GM12878 (cell line): Measurements from ENCODE around the gene SLC27A5. TPM values are rescaled to one million over a fixed set of nuclear protein-coding genes. Genes with fewer than 3 reads are reported as not detected.

Experiments used
- ATAC-seq: fragments of 200-7000 bp; cut with Tn5 transposase; 3 replicates; pipeline ENCODE4 v1.9.1; 2020; ENCODE audit warnings: mild to moderate bottlenecking, moderate library complexity
- BruUV-seq: library from RNA; stranded (reverse); fragments of 400-500 nt; replicated peaks from 2 replicates; lab custom pipeline; 2021; lab: Mats Ljungman, UMichigan
- CTCF ChIA-PET: fragments of 300-600 bp; sonication (Branson Sonifier 250); formaldehyde crosslinking; extraction: SDS; loops from one replicate; lab custom pipeline; 2021; ENCODE audit warnings: inconsistent platforms; lab: Yijun Ruan, JAX
- POLR2A ChIA-PET: fragments of 350-600 bp; formaldehyde crosslinking; extraction: SDS; loops from one replicate; lab custom pipeline; 2021; ENCODE audit warnings: inconsistent platforms; lab: Charles Lee
- RAD21 ChIA-PET: fragments of 300-600 bp; sonication (Branson Sonifier 250); formaldehyde crosslinking; loops from one replicate; lab custom pipeline; 2023; ENCODE audit warnings: antibody characterized with exemption; ENCODE audit not compliant: unreplicated experiment; lab: Charles Lee
- SMC1A ChIA-PET: fragments of 300-600 bp; sonication (Branson Sonifier 250); formaldehyde crosslinking; loops from one replicate; lab custom pipeline; 2023; ENCODE audit not compliant: unreplicated experiment, uncharacterized antibody; lab: Charles Lee
- DNase-seq: peaks from one replicate; pipeline ENCODE4 v3.0.0-alpha.2; 2011; ENCODE audit warnings: low read depth, low spot score
- FAIRE-seq: peaks from 3 replicates; lab custom pipeline; 2011; peaks lifted over from hg19 to GRCh38; lab: Jason Lieb, UNC
- H2AFZ ChIP-seq: 2 replicates; pipeline ENCODE4 v1.6.0; 2011; ENCODE audit warnings: low read depth, low read length, control low read depth; ENCODE audit not compliant: control insufficient read depth
- H3K27ac ChIP-seq: 2 replicates; pipeline ENCODE4 v1.5.1; 2011; ENCODE audit warnings: control low read depth; ENCODE audit not compliant: control insufficient read depth, insufficient read depth
- H3K27me3 ChIP-seq, 2 experiments: replicated peaks in 1 of 2; 2 replicates each; pipeline versions ENCODE4 v1.6.0 to v1.6.1; 2011; ENCODE audit warnings: low read length in 1 of 2; ENCODE audit not compliant: control insufficient read depth in 2 of 2, insufficient read depth in 2 of 2
- H3K36me3 ChIP-seq, 2 experiments: 2 replicates each; pipeline ENCODE4 v1.5.1; 2011; ENCODE audit warnings: low read length in 1 of 2; ENCODE audit not compliant: control insufficient read depth in 2 of 2, insufficient read depth in 2 of 2
- H3K4me1 ChIP-seq: 2 replicates; pipeline ENCODE4 v1.6.1; 2011; ENCODE audit warnings: mild to moderate bottlenecking, low read length, moderate library complexity, mixed read lengths; ENCODE audit not compliant: control insufficient read depth, insufficient read depth
- H3K4me2 ChIP-seq: 2 replicates; pipeline ENCODE4 v1.6.0; 2011; ENCODE audit warnings: control low read depth; ENCODE audit not compliant: control insufficient read depth, insufficient read depth
- H3K4me3 ChIP-seq: fragments of 200-600 bp; sonication (generic); 2 replicates; pipeline ENCODE4 v1.5.1; 2016
- H3K79me2 ChIP-seq: 2 replicates; pipeline ENCODE4 v1.6.0; 2011; ENCODE audit warnings: low read length; ENCODE audit not compliant: control insufficient read depth, insufficient read depth
- H3K9ac ChIP-seq: 2 replicates; pipeline ENCODE4 v1.8.0; 2011; ENCODE audit warnings: low read length, control low read depth, mixed read lengths; ENCODE audit not compliant: control insufficient read depth, insufficient read depth
- H3K9me3 ChIP-seq: replicated peaks from 3 replicates; pipeline ENCODE4 v1.5.1; 2011; ENCODE audit warnings: mild to moderate bottlenecking, low read length; ENCODE audit not compliant: control insufficient read depth, insufficient read depth
- H4K20me1 ChIP-seq: 2 replicates; pipeline ENCODE4 v1.6.0; 2011; ENCODE audit not compliant: control insufficient read depth, insufficient read depth
- BCL11A ChIP-seq: IDR thresholded peaks from 2 replicates; pipeline ENCODE4 v1.6.1; 2011; ENCODE audit warnings: low read depth, low read length
- EP300 ChIP-seq, 2 experiments: fragments of 150-350 bp in 1 of 2; IDR thresholded peaks; 2 replicates each; pipeline ENCODE4 v1.6.1; 2011 to 2012; ENCODE audit warnings: low read depth in 2 of 2, low read length in 2 of 2, borderline replicate concordance in 1 of 2, improper control_type of control experiment in 1 of 2, inconsistent platforms in 1 of 2; ENCODE audit not compliant: control insufficient read depth in 1 of 2
- NFYB ChIP-seq: IDR thresholded peaks from 2 replicates; pipeline ENCODE4 v1.6.1; 2011; ENCODE audit warnings: low read depth, mild to moderate bottlenecking, low read length, improper control_type of control experiment, moderate library complexity; ENCODE audit not compliant: insufficient read depth
- NR2C2 ChIP-seq: IDR thresholded peaks from 2 replicates; pipeline ENCODE4 v1.6.1; 2011; ENCODE audit warnings: borderline replicate concordance, low read depth; ENCODE audit not compliant: control insufficient read depth, insufficient read length
- POLR2A ChIP-seq: IDR thresholded peaks from 2 replicates; pipeline ENCODE4 v1.6.1; 2011; ENCODE audit warnings: low read depth, mild to moderate bottlenecking, low read length
- POLR2AphosphoS5 ChIP-seq: IDR thresholded peaks from 2 replicates; pipeline ENCODE4 v1.6.1; 2011; ENCODE audit warnings: mild to moderate bottlenecking, low read length, inconsistent platforms
- RELA ChIP-seq: fragments of 450-650 bp; IDR thresholded peaks from 2 replicates; pipeline ENCODE4 v1.8.0; 2014; ENCODE audit warnings: borderline replicate concordance; ENCODE audit not compliant: partially characterized antibody
- SRF ChIP-seq, 2 experiments: IDR thresholded peaks; 2 replicates each; pipeline ENCODE4 v1.6.1; 2011; ENCODE audit warnings: low read depth in 2 of 2, low read length in 2 of 2, mild to moderate bottlenecking in 1 of 2, moderate library complexity in 1 of 2
- STAT1 ChIP-seq: fragments of 450-650 bp; conservative IDR thresholded peaks from 2 replicates; pipeline ENCODE4 v1.6.1; 2014; ENCODE audit warnings: antibody characterized with exemption, mild to moderate bottlenecking
- ZBED1 ChIP-seq: IDR thresholded peaks from 2 replicates; pipeline ENCODE4 v1.6.1; 2016; ENCODE audit warnings: borderline replicate concordance
- WGBS: methylation state at CpG from one replicate; pipeline ENCODE4 v1.1.6; 2016; ENCODE audit warnings: low lambda C conversion rate; ENCODE audit not compliant: insufficient replicate concordance, insufficient coverage; ENCODE audit errors: missing lambda C conversion rate; 5-methylcytosine and 5-hydroxymethylcytosine counted together
- in situ Hi-C: fragments of 300-500 bp; cut with MboI; formaldehyde crosslinking; loops from 9 replicates; pipeline ENCODE4 v1.14.3; 2018; ENCODE audit warnings: mixed read lengths
- intact Hi-C: fragments of 100-400 bp; cut with micrococcal nuclease; formaldehyde crosslinking; loops from one replicate; pipeline ENCODE4 v1.14.2; 2022; ENCODE audit not compliant: unreplicated experiment
- polyA plus RNA-seq, 11 experiments: library from polyadenylated mRNA; depleted of rRNA in 4 of 11; unstranded in 6 of 11; stranded (reverse) in 5 of 11; fragments of >200 nt; fragmentation: Nextera tagmentation in 4 of 11; fragmentation: Illumina TruSeq in 1 of 11; extraction: Ambion mirVana in 4 of 11; extraction: Trizol in 1 of 11; gene quantifications; 1 replicate in 1 of 11; 2 replicates in 10 of 11; pipeline versions ENCODE4 v1.2.1 to v1.2.3, GENCODE V29; 2011 to 2016; ENCODE audit warnings: inconsistent platforms in 2 of 11, missing spikeins in 2 of 11, low read depth in 1 of 11
- total RNA-seq, 4 experiments: library from RNA; depleted of rRNA in 3 of 4; stranded (reverse); fragments of >200 nt in 3 of 4; fragmentation: Illumina TruSeq in 1 of 4; extraction: Trizol in 1 of 4; gene quantifications; 2 replicates each; pipeline versions ENCODE4 v1.2.1 to v1.2.3, GENCODE V29; 2013 to 2021

SLC27A5 gene
- total and polyA plus RNA-seq, 10 of the 15 experiments (the other 5 are each of a cell fraction or from before 2014, with no cell fraction given): 21.2 to 127 (median 31.8) TPM

DNA sequence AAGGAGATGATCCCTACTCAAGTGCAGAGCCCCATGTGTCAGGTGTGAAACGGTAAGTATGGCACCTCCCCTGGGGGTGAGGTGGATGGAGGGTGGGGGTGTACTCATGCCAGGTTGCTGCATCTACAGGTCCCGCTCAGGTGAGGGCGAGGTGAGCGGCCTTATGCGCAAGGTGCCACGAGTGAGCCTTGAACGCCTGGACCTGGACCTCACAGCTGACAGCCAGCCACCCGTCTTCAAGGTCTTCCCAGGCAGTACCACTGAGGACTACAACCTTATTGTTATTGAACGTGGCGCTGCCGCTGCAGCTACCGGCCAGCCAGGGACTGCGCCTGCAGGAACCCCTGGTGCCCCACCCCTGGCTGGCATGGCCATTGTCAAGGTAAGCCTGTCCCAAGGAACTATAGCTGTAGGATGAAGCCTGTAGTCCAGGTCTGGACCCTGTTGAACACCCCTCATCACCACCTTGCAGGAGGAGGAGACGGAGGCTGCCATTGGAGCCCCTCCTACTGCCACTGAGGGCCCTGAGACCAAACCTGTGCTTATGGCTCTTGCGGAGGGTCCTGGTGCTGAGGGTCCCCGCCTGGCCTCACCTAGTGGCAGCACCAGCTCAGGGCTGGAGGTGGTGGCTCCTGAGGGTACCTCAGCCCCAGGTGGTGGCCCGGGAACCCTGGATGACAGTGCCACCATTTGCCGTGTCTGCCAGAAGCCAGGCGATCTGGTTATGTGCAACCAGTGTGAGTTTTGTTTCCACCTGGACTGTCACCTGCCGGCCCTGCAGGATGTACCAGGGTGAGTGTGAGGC, 37.3 kb upstream of the SLC27A5 start (continued):
- TF ChIP-seq SRF (IDR thresholded peaks at IDR 0.05; ENCODE audit: low read depth in 2 of 2, low read length in 2 of 2): no peak
- no peak for TF ChIP-seq ZBED1
- TF ChIP-seq BCL11A: no peak

DNA sequence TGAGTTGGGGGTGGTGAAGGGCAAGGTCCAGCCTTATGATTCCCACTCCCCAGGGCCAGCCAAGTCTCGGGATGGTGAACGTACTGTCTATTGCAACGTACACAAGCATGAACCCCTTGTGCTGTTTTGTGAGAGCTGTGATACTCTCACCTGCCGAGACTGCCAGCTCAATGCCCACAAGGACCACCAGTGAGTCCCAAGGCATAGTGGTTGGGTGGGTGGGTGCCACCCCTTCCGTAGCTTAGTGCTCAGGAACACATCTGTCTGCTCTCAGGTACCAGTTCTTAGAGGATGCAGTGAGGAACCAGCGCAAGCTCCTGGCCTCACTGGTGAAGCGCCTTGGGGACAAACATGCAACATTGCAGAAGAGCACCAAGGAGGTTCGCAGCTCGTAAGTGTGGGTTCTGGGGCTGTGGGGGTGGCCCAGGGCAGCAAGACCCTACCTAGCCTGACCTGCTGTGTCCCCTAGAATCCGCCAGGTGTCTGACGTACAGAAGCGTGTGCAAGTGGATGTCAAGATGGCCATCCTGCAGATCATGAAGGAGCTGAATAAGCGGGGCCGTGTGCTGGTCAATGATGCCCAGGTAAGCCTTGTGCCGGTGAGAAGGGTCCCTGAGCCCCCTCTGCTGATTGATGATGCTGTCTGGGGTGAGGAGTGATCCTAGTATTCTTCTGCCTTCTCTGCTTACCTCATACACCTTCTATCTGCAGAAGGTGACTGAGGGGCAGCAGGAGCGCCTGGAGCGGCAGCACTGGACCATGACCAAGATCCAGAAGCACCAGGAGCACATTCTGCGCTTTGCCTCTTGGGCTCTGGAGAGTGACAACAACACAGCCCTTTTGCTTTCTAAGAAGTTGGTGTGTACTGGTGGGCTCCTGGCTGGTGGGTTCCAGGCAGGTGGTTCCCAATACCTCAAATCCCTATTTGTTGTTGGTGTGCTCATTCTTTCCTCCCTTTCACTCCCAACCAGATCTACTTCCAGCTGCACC, 35.8 kb upstream of the SLC27A5 start:
- peaks cover 37% of the 10 kb centered on the region for H3K79me2 ChIP-seq
- FAIRE-seq (no peak), DNase-seq (no peak), ATAC-seq (no peak)
- H3K4me2 ChIP-seq: peak overlapping the region; percentile 46
- H3K4me1 ChIP-seq: peaks cover 8% of the 10 kb centered on the region
- RAD21 ChIA-PET: no interaction called here
- TF ChIP-seq RELA: no peak
- no peak for TF ChIP-seq NR2C2
- TF ChIP-seq POLR2A: peak; percentile 55; the same call in 1 of the 2 replicates
- TF ChIP-seq EP300 (IDR thresholded peaks at IDR 0.05; ENCODE audit: borderline replicate concordance in 1 of 2, control insufficient read depth in 1 of 2, low read depth in 2 of 2, low read length in 2 of 2): no peak
- peak; percentile 27; the same call in 1 of the 2 replicates for TF ChIP-seq POLR2AphosphoS5
- TF ChIP-seq NFYB: no peak
- no peak for TF ChIP-seq STAT1
- H3K9ac ChIP-seq: no peak overlapping the region
- in situ Hi-C loops: no loop called here
- intact Hi-C loops: no loop called here
- SMC1A ChIA-PET: no interaction called here
- 81% methylated on average over 18 of the region's 18 CpGs for WGBS
- no peaks in the 10 kb centered on the region for H3K27me3 ChIP-seq
- no peaks in the 10 kb centered on the region for H3K9me3 ChIP-seq
- POLR2A ChIA-PET: interaction anchor here (1.0 to 1.3 kb wide), 2 partner anchors 28 kb away, joined by 3 to 4 read pairs; partner anchors contain the start of gene ZBTB45
- H4K20me1 ChIP-seq: peaks cover 19% of the 10 kb centered on the region
- BruUV-seq: no TSS peak
- no peak overlapping the region for H3K4me3 ChIP-seq
- H3K27ac ChIP-seq: no peak overlapping the region
- CTCF ChIA-PET: interaction anchor here (1.0 kb wide), 1 partner anchor 33 kb away, joined by 3 read pairs; no protein-coding TSS in a partner anchor
- H3K36me3 ChIP-seq: peaks cover 35 to 48% of the 10 kb centered on the region in 2 experiments; a peak in 3 of 4 replicates
- H2AFZ ChIP-seq: no peak overlapping the region
